OCI-LY7 (cell line): ENCODE measurements around the gene IRAK1. TPM values are rescaled to one million over a fixed set of nuclear protein-coding genes. Genes with fewer than 3 reads are reported as not detected.
A peak's percentile ranks its signal among the peaks of the same experiment; 100 is the strongest.

Source experiments
- BruUV-seq: library from RNA; stranded (reverse); fragments of 400-500 nt; replicated peaks from 2 replicates; lab custom pipeline; 2021; lab: Mats Ljungman, UMichigan
- CTCF ChIA-PET: fragments of 300-600 bp; sonication (Branson Sonifier 250); formaldehyde crosslinking; loops from one replicate; lab custom pipeline; 2022; ENCODE audit warnings: antibody characterized with exemption; ENCODE audit not compliant: unreplicated experiment; lab: Charles Lee
- POLR2A ChIA-PET: fragments of 300-600 bp; sonication (Branson Sonifier 250); formaldehyde crosslinking; loops from one replicate; lab custom pipeline; 2022; ENCODE audit warnings: antibody characterized with exemption; lab: Charles Lee
- DNase-seq: peaks from one replicate; pipeline ENCODE4 v3.0.0-alpha.2; 2015; ENCODE audit warnings: low spot score
- H2AFZ ChIP-seq: fragments of 200-600 bp; sonication (generic), shearing (Covaris generic); 2 replicates; pipeline ENCODE4 v1.6.1; 2014; ENCODE audit warnings: mild to moderate bottlenecking, antibody characterized with exemption, low read length, moderate library complexity
- H3K27ac ChIP-seq: fragments of 200-600 bp; sonication (generic); 2 replicates; pipeline ENCODE4 v1.5.1; 2014; ENCODE audit warnings: mixed run types, low read depth, mild to moderate bottlenecking, moderate library complexity, low read length, inconsistent platforms; ENCODE audit not compliant: poor library complexity, severe bottlenecking
- H3K36me3 ChIP-seq: fragments of 200-600 bp; sonication (generic); 2 replicates; pipeline ENCODE4 v1.6.1; 2014; ENCODE audit warnings: mild to moderate bottlenecking, antibody characterized with exemption, low read length, moderate library complexity, mixed read lengths; ENCODE audit not compliant: insufficient read depth
- H3K4me1 ChIP-seq: fragments of 200-600 bp; sonication (generic); 2 replicates; pipeline ENCODE4 v1.5.1; 2014; ENCODE audit warnings: mild to moderate bottlenecking, low read length; ENCODE audit not compliant: insufficient read depth, poor library complexity, severe bottlenecking
- H3K4me2 ChIP-seq: fragments of 200-600 bp; sonication (generic); 2 replicates; pipeline ENCODE4 v1.6.1; 2014; ENCODE audit warnings: mild to moderate bottlenecking, low read length
- H3K4me3 ChIP-seq: fragments of 200-600 bp; sonication (generic); 2 replicates; pipeline ENCODE4 v1.5.1; 2014; ENCODE audit warnings: mild to moderate bottlenecking, low read depth, low read length; ENCODE audit not compliant: poor library complexity, severe bottlenecking
- H3K79me2 ChIP-seq: fragments of 200-600 bp; sonication (generic); 2 replicates; pipeline ENCODE4 v1.6.1; 2016; ENCODE audit warnings: low read depth, mild to moderate bottlenecking, low read length, moderate library complexity, mixed read lengths; ENCODE audit not compliant: insufficient read depth
- H3K9me2 ChIP-seq: fragments of 200-600 bp; sonication (generic); 2 replicates; pipeline ENCODE4 v1.6.1; 2016; ENCODE audit warnings: mild to moderate bottlenecking, low read length, mixed read lengths; ENCODE audit not compliant: insufficient read depth
- H3K9me3 ChIP-seq: fragments of 200-600 bp; sonication (generic); 2 replicates; pipeline ENCODE4 v1.6.1; 2014; ENCODE audit warnings: mild to moderate bottlenecking, mixed run types, low read length, mixed read lengths
- H4K20me1 ChIP-seq: fragments of 200-600 bp; sonication (generic); 2 replicates; pipeline ENCODE4 v1.6.1; 2014; ENCODE audit warnings: mild to moderate bottlenecking, antibody characterized with exemption, low read length, moderate library complexity, mixed read lengths; ENCODE audit not compliant: insufficient read depth
- EZH2phosphoT487 ChIP-seq: fragments of 200-600 bp; sonication (generic); IDR thresholded peaks from 2 replicates; pipeline ENCODE4 v1.6.1; 2018; ENCODE audit warnings: low read depth, borderline replicate concordance, mild to moderate bottlenecking, mixed run types, antibody characterized with exemption, low read length, moderate library complexity, mixed read lengths
- intact Hi-C: fragments of 100-400 bp; cut with micrococcal nuclease; formaldehyde crosslinking; loops from one replicate; pipeline ENCODE4 v1.10.0; 2022; ENCODE audit not compliant: unreplicated experiment
- total RNA-seq, 2 experiments: library from RNA; depleted of rRNA in 1 of 2; stranded (reverse); fragments of >200 nt in 1 of 2; shearing (Covaris generic) in 1 of 2; gene quantifications; 2 replicates each; pipeline ENCODE4 v1.2.3, GENCODE V29; 2014 to 2022
- TF ChIP-seq, protein P1 (sequence below): fragments of 200-600 bp; sonication (generic); conservative IDR thresholded peaks from 2 replicates; pipeline ENCODE4 v1.5.1; 2014; ENCODE audit warnings: mild to moderate bottlenecking, antibody characterized with exemption, low read length, moderate library complexity, mixed read lengths

IRAK1 gene
- total RNA-seq, 2 experiments from 2014 or later: 75.5 to 136 TPM

GRCh38 chrX:154023276-154024000 is 3.7 kb upstream of the IRAK1 start:
- no TSS peak for BruUV-seq
- Histone ChIP-seq H3K4me1 (peaks cover 22% of the 10 kb centered on the region), H3K9me3 (no peaks in the 10 kb centered on the region), H3K36me3 (no peaks in the 10 kb centered on the region), H3K79me2 (peaks cover 6% of the 10 kb centered on the region; the same call in 1 of the 2 replicates), H4K20me1 (no peaks in the 10 kb centered on the region), H3K9me2 (no peaks in the 10 kb centered on the region; the same call in 1 of the 2 replicates), H3K27ac (no peak overlapping the region), H2AFZ (no peak overlapping the region), H3K4me3 (no peak overlapping the region), H3K4me2 (no peak overlapping the region)
- ChIA-PET POLR2A (no interaction called here), CTCF (no interaction called here)
- TF ChIP-seq EZH2phosphoT487: no peak
- TF ChIP-seq, protein P1, sequence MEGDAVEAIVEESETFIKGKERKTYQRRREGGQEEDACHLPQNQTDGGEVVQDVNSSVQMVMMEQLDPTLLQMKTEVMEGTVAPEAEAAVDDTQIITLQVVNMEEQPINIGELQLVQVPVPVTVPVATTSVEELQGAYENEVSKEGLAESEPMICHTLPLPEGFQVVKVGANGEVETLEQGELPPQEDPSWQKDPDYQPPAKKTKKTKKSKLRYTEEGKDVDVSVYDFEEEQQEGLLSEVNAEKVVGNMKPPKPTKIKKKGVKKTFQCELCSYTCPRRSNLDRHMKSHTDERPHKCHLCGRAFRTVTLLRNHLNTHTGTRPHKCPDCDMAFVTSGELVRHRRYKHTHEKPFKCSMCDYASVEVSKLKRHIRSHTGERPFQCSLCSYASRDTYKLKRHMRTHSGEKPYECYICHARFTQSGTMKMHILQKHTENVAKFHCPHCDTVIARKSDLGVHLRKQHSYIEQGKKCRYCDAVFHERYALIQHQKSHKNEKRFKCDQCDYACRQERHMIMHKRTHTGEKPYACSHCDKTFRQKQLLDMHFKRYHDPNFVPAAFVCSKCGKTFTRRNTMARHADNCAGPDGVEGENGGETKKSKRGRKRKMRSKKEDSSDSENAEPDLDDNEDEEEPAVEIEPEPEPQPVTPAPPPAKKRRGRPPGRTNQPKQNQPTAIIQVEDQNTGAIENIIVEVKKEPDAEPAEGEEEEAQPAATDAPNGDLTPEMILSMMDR: no peak
- DNase-seq: no peak
- intact Hi-C loops: no loop called here

DNA sequence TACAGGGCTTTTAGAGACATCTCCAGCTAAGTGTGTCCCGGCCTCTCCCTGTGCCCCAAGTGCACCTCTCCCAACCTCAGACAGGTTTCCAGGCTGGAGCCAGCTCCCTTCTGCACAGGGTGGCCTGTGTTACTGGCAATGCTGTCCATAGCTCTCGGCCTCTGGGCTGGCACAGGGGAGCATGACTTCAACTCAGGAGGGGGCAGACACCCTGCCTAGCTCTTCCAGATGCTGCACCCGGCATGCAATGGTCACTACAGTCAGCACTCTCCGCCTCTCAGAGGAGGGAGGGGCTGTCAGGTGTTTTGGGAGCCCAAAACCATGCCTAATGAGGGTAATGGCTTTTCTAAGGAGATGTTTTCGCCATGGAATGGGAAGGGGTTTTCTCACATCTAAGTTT is 2.4 kb upstream of the IRAK1 start:
- TF ChIP-seq, protein P1: no peak
- TF ChIP-seq EZH2phosphoT487: no peak
- Histone ChIP-seq H3K79me2 (peaks cover 6% of the 10 kb centered on the region; the same call in 1 of the 2 replicates), H3K4me2 (no peak overlapping the region), H3K27ac (no peak overlapping the region), H4K20me1 (no peaks in the 10 kb centered on the region), H3K9me3 (no peaks in the 10 kb centered on the region), H2AFZ (no peak overlapping the region), H3K9me2 (no peaks in the 10 kb centered on the region; the same call in 1 of the 2 replicates), H3K36me3 (peaks cover 7% of the 10 kb centered on the region), H3K4me1 (peaks cover 29% of the 10 kb centered on the region), H3K4me3 (no peak overlapping the region)
- BruUV-seq: no TSS peak
- intact Hi-C loops: no loop called here
- DNase-seq: no peak
- CTCF ChIA-PET: no interaction called here
- POLR2A ChIA-PET: interaction anchor here (0.6 to 0.9 kb wide), 2 partner anchors 19 to 95 kb away, joined by 3 read pairs; no protein-coding TSS in a partner anchor

- no peaks in the 10 kb centered on the region for H3K9me3 ChIP-seq
- peaks cover 6% of the 10 kb centered on the region; the same call in 1 of the 2 replicates for H3K79me2 ChIP-seq
- peak overlapping the region; percentile 91 for H3K4me2 ChIP-seq
- intact Hi-C loops: no loop called here
- peak overlapping the region; percentile 76 for H3K27ac ChIP-seq
- TF ChIP-seq, protein P1: no peak
- no peak for TF ChIP-seq EZH2phosphoT487
- DNase-seq: no peak
- H3K9me2 ChIP-seq: no peaks in the 10 kb centered on the region; the same call in 1 of the 2 replicates
- BruUV-seq: no TSS peak
- peak overlapping the region; percentile 83 for H3K4me3 ChIP-seq
- CTCF ChIA-PET: no interaction called here
- no peaks in the 10 kb centered on the region for H4K20me1 ChIP-seq
- POLR2A ChIA-PET: interaction anchor here (1.3 to 1.7 kb wide), 2 partner anchors 20 to 93 kb away, joined by 3 to 5 read pairs; no protein-coding TSS in a partner anchor
- peaks cover 17% of the 10 kb centered on the region for H3K36me3 ChIP-seq
- H2AFZ ChIP-seq: no peak overlapping the region; the same call in 1 of the 2 replicates
- H3K4me1 ChIP-seq: peaks cover 29% of the 10 kb centered on the region
Observed at GRCh38 chrX:154021131-154021611, 1.5 kb upstream of the IRAK1 start.
